ENCODE data around the gene SH2D3A.
A peak's percentile ranks its signal among the peaks of the same experiment; 100 is the strongest.
"Not testable (repeated sequence)": the region's sequence is repeated elsewhere in the genome, so short reads cannot be mapped to it uniquely, and the experiment has no call there.

Gene SH2D3A

DNA sequence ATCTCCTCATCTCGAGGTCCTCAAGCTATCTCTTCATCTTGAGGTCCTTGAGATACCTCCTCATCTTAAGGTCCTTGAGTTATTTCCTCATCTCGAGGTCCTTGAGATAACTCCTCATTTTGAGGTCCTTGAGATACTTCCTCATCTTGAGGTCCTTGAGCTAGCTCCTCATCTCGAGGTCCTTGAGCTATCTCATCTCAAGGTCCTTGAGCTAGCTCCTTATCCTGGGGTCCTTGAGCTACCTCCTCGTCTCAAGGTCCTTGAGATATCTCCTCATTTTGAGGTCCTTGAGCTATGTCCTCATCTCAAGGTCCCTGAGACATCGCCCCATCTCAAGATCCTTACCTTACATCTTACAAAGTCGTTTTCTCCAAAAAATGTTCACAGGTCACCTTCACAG lies 24.0 kb upstream of the SH2D3A start:
- DNase-seq (ENCODE audit: low read depth, low spot score): no peak
- H3K4me3 ChIP-seq (ENCODE audit: low read length): no peak overlapping the region

DNA sequence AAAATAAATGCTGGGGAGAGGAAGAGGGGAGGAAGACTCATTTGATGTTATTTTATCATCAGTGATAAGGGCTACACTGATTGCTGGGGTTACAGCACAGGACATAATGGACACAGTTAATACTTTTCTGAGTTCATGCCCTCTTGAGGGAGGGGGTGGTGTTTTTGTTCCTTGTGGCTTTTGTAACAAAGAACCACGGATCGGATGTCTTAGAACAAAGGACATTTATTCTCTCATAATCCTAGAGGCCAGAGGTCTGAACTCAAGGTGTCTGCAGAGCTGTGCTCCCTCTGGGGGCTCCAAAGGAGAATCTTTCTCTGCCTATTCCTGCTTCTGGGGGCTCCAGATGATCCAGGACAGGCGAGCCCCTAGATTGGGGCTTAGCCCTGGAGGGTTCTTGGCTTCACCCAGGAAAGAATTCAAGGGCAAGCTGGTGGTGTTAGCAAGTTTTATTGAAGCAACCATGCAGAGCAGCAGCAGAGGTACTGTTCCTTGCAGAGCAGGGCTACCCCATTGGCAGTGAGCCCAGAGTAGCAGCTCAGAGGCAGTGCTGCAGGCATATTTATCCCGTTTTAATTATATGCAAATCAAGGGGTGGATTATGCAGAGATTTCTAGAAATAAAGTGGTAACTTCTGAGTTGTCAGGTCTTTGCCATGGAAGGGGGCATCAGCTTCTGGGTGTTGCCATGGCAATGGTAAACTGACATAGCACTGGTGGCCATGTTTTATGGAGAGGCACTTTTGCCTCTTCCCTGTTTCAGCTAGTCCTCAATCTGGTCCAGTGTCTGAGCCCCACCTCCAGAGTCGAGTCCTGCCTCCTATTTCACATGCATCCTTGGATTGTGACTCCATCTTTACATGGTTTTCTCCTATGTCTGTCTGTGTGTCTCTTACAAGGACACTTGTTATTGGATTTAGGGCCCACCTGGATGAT lies 23.2 kb upstream of the SH2D3A start:
- no peak for DNase-seq (ENCODE audit: low read depth, low spot score)

DNA sequence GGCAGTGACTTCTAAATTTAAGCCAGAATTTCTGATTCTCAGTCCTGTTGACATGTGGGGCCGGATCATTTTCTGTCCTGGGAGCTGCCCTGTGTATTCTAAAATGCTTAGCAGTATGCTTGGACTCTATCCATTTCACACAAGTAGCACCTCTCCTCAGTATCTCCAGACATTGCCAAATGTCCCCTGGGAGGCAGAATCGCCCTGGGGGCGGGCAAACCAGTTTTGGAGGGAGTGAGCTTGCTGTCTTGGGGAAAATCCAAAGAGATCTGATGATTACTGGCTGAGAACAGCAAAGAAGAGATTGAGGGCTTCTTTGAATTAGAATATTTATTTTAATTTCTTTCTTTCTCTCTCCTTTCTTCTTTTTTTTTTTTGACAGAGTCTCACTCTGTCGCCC lies 21.7 kb upstream of the SH2D3A start:
- no peak overlapping the region for H3K4me3 ChIP-seq (ENCODE audit: low read length)
- no peak for DNase-seq (ENCODE audit: low read depth, low spot score)

More for the DNA sequence above, 23.2 kb upstream of the SH2D3A start:
- no peak overlapping the region for H3K4me3 ChIP-seq (ENCODE audit: low read length)

DNA sequence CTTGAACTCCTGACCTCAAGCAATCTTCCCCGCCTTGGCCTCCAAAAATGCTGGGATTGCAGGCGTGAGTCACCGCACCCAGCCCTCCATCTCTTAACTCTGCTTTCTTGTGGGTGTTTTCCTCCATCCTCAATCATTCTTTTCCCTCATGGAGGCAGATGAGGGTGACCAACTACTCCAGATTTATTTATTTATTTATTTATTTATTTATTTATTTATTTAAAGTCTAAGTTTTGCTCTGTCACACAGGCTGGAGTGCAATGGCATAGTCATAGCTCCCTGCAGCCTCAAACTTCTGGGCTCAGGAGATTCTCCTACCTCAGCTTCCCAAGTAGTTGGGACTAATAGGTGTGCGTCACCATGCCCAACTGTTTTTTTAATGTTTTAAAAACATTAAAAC lies 20.2 kb upstream of the SH2D3A start:
- no peak overlapping the region for H3K4me3 ChIP-seq (ENCODE audit: low read length)
- DNase-seq (ENCODE audit: low read depth, low spot score): no peak

DNA sequence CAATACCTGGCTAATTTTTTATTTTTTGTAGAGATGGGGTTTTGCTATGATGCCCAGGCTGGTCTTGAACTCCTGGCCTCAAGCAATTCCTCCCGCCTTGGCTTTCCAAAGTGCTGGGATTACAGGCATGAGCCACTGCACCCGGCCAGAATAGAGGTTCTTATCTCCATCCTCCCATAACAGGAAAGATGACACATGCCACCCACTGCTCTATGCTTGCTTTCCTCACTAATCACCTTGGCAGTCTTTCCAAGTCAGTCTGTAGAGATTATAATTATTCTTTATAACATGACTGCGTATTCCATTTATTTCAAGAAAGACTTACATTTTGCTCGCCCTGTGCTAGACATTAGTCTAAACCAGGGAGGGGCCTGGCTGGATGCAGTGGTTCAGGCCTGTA lies 12.0 kb upstream of the SH2D3A start:
- DNase-seq (ENCODE audit: low read depth, low spot score): no peak
- no peak overlapping the region for H3K4me3 ChIP-seq (ENCODE audit: low read length)

DNA sequence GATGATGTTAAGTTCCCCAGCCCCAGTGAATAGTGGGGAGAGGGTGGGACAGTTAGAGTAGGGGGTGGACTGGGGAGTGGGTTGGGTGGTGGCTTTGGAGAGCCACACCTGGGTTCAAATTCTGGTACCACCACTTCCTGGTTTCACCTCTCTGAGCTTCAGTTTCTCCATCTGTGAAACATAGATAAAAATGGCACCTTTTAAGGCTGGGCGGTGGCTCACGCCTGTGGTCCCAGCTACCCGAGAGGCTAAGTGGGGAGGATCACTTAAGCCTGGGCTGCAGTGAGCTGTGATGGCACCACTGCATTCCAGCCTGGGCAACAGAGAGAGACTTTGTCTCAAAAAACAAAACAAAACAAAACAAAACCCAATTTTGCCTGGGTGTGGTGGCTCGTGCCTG lies 11.2 kb upstream of the SH2D3A start:
- no peak overlapping the region for H3K4me3 ChIP-seq (ENCODE audit: low read length)

DNA sequence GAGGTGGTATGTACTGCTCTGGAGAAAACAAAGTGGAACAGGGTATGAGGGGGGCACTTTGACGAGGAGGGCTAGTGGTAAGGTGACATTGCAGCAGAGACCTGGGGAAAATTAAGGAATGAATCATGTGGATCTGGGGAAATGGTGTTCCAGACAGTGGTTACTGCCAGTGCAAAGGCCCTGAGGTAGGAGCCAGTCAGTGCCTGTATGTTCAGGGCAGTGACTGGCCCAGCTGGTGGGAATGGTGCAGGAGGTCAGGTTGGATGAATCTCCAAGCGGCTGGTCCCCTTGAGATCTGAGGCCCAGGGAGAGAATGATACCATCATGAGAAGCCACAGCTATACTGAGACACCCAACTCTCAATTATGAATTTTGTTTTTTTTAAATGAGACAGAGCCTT lies 10.2 kb upstream of the SH2D3A start:
- DNase-seq (ENCODE audit: low read depth, low spot score): no peak
- no peak overlapping the region for H3K4me3 ChIP-seq (ENCODE audit: low read length)

More for the DNA sequence above, 11.2 kb upstream of the SH2D3A start:
- DNase-seq (ENCODE audit: low read depth, low spot score): peak; percentile 66

DNA sequence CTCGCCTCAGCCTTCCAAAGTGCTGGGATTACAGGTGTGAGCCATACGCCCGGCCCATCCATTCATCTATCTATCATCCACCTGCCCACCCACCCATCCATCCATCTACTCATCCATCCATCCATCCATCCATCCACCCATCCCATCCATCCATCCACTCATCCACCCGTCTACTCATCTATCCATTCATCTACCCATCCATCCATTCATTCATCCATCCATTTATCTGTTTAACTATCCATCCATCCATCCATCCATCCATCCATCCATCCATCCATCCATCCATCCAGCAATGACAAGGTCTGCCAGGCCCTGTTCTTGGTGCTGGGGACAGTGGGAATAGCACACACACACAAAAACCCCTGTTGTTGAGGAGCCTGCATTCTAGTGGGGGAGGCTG lies 9.8 kb upstream of the SH2D3A start:
- no peak overlapping the region for H3K4me3 ChIP-seq (ENCODE audit: low read length)
- no peak for DNase-seq (ENCODE audit: low read depth, low spot score)

DNA sequence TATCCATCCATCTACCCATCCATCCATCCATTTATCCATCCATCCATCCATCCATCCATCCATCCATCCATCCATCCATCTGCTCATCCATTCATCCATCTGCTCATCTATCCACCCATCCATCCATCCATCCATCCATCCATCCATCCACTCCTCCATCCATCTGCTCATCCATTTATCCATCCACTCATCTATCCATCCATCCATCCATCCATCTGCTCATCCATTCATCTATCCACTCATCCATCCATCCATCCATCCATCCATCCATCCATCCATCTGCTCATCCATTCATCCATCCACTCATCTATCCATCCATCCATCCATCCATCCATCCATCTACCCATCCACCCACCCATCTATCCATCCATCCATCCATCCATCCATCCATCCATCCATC lies 8.8 kb upstream of the SH2D3A start:
- DNase-seq (ENCODE audit: low read depth, low spot score); H3K4me3 ChIP-seq (ENCODE audit: low read length): not testable (repeated sequence)

DNA sequence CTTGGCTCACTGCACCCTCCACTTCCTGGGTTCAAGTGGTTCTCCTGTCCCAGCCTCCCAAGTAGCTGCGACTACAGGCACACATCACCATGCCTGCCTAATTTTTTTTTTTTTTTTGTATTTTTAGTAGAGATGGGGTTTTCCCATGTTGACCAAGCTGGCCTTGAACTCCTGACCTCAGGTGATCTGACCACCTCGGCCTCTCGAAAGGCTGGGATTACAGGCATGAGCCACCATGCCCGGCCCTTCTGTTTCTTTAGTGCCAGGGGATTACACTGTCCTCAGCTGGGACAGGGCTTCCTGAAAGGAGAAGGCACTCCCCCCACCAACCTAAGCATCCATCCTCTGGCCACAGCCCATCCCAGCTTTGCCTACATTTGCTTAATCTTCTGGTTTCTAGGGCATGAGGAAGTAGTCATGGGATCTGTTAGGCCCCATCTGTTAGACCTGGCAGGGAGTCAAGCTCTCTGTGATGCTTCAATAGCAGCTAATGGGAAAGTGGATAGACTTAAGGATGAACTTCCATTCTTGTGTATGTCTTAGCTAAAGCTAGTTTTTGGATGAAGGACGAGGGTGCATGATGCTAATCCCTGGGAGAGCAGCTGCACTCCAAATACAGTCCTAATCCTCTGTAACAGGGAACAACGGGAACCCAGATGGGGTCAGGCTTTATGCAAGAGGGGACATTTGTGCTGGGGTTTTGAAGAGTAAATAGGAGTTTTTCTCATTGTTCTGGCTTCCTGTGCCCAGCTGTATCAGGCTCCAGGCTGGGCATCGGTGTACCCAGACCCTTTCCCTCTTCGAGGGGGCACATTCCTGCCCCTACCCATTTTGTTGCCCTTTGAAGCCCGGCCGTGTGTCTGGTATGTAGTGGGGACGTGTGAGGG lies 7.8 kb upstream of the SH2D3A start:
- no peak for DNase-seq (ENCODE audit: low read depth, low spot score)
- H3K4me3 ChIP-seq (ENCODE audit: low read length): no peak overlapping the region

DNA sequence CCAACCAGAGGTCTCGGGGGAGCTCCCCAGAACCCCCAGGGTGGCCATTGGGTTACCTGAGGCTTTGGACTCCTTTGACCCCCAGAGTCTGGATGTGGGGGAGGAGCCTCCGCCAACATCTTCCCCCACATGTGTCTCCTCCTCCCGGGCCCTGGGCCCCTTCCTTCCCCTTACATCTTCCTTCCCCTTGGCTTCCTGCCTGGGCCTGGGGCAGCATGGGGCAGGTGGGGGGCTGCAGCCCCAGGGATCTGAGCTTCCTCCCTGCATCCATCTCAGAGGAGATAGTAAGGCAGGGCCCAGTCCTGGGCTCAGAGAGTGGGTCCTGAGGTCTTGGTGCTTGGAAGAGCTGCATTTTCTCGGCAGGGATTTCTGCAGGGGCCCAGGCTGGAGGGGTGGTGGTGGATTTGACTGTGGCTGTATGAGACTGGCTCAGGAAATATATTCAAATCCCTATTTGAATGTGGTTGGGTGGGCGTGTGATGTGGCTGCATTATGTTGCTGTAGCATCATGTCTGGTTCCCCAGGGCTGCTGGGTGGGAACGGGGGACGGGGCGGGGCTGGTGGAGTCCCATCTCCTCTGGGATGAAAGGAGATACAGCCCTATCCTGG lies 6.2 kb upstream of the SH2D3A start:
- peak overlapping the region; percentile 98 for H3K4me3 ChIP-seq (ENCODE audit: low read length)
- peak; percentile 80 for DNase-seq (ENCODE audit: low read depth, low spot score)

DNA sequence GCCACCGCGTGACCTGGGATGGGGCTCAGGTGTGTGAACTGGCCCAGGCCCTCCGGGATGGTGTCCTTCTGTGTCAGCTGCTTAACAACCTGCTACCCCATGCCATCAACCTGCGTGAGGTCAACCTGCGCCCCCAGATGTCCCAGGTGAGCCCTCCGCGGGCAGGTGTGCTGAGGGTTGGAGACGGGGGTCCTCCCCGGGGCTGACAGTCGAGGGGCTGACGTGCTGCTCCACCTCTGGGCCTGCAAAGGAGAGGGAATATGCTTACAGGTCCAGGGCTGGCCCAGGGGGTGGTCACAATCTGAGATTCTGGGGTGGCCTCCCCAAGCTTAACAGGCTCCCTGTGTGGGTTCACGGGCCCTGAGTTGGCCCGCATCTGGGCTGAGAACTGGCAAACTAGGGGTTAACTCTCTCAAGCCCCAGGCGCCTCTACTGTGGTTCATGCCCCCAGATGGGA lies 5.7 kb upstream of the SH2D3A start:
- no peak for DNase-seq (ENCODE audit: low read depth, low spot score)

DNA sequence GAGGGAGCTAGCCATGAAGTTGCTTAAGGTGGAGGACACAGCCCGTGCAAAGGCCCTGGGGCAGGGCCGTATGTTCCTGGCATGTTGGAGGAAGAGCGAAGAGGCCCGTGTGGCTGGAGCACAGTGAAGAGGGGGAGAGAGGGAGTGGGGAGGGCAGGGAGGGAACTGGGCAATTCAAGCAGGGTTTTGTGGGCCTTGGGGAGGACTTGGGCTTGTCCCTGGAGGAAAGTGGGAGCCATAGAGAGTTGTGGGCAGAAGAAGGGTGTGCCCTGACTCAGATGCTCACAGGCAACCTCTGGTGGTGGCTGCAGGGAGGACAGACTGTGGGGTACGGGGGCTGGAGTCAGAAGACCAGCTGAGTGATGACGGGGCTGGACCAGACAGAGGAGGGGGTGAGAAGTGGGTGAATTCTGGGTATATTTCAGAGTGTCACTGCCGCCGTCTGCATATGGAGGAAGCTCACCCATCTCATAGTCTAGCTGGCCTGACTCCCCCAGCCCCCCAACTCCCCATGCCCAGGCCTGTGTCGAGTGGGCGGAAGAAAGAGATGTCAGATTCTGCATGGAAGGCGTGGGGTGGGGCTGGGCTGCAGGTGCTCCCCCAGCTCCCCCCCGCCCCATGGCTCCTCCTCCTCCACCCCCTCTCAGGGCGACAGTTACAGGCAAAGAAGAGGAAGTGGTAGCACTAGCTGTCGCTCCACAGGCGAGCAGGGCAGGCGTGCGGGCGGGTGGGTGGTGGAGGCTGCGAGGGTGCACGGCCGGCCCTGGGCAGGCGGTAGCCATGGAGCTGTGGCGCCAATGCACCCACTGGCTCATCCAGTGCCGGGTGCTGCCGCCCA lies 5.0 kb upstream of the SH2D3A start, which contains the start of gene VAV1:
Gene VAV1, plus strand, starts transcription at position 681 of the 838 bp plus-strand sequence. Its CDS starts 100 bp downstream, at position 781.
- DNase-seq (ENCODE audit: low read depth, low spot score): peak; percentile 87
- H3K4me3 ChIP-seq (ENCODE audit: low read length): peak within 1 kb of the TSS; percentile 98

More for the DNA sequence above, 5.7 kb upstream of the SH2D3A start:
- H3K4me3 ChIP-seq (ENCODE audit: low read length): peak overlapping the region; percentile 98

DNA sequence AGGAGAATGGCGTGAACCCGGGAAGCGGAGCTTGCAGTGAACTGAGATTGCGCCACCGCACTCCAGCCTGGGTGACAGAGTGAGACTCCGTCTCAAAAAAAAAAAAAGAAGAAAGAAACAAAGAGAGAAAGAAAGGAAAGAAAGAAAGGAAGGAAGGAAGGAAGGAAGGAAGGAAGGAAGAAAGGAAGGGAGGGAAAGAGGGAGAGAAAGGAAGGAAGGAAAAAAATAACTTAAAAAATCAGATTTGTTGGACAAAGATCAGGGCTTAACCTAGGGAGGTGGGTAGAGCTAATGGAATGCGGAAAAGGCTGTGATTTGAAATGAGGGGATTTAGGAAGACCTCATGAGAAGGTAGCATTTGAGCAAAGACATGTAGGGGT lies 4.4 kb upstream of the SH2D3A start:
- not testable (repeated sequence) for DNase-seq (ENCODE audit: low read depth, low spot score); H3K4me3 ChIP-seq (ENCODE audit: low read length)

DNA sequence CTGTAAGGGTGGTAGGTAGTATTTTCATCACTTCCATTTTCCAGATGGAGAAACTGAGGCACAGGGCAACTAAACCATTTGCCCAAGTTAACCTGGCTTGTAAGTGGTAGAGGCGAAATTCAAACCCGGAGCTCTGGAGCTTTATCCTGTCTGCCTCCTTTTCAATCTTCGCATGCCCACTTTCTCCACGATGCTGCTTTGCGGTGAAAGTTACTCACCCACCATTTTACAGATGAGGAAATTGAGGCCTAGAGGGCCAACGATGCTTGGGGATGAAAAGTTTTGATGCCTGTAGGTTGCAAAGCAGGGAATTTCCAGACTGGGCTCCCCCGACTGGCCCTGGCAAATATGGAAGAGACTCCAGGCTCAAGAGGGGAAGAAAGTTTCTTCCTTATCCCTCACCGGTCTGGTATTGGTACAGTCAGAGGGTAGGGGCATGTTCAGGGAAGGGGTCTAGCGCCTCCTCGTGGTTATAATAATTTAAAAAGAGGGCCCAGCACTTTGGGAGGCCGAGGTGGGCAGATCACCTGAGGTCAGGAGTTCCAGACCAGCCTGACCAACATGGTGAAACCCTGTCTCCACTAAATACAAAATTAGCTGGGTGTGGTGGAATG lies 1.9 kb upstream of the SH2D3A start:
- no peak overlapping the region for H3K4me3 ChIP-seq (ENCODE audit: low read length)
- no peak for DNase-seq (ENCODE audit: low read depth, low spot score)

DNA sequence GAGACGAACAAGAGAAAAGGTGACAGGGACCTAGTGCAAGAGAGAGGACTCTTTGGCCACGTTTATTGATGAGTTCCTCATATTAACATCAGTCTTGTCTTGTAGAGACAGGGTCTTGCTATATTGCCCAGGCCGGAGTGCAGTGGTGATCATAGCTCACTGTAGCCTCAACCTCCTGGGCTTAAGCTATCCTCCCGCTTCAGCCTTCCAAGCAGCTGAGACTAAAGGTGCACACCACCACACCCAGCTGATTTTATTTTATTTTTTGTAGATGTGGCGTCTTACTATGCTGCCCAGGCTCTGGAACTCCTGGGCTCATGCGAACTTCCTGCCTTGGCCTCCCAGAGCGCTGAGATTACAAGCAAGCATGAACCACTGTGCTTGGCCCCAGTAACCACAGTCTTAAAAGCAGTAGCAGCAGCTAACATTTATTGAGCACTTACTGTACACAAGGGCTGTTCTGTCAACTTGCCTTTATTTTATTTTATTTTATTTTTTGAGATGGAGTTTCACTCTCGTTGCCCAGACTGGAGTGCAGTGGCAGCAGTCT lies 1.1 kb upstream of the SH2D3A start:
- peak overlapping the region; percentile 74 for H3K4me3 ChIP-seq (ENCODE audit: low read length)
- DNase-seq (ENCODE audit: low read depth, low spot score): no peak

DNA sequence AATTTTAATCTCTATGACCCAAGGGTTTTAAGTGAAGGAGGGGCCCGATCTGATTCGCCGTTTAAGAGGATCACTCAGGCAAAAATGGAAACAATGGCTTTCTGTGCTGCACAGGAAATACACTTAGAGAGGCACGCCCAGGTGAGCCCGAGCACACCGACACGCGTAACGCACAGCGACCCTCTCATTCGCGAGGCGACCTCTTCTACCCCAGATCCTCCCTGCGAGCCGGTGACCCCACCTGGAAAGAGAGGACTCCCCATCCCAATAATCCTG lies 216 bp downstream of the SH2D3A start:
- H3K4me3 ChIP-seq (ENCODE audit: low read length): peak overlapping the region; percentile 74
- no peak for DNase-seq (ENCODE audit: low read depth, low spot score)

Data from Jurkat, Clone E6-1 (cell line).